ENCODE measurements around the gene PFKFB1. TPM values are rescaled to one million over a fixed set of nuclear protein-coding genes. Genes with fewer than 3 reads are reported as not detected.
A peak's percentile ranks its signal among the peaks of the same experiment; 100 is the strongest.

Gene PFKFB1
- polyA plus RNA-seq, 2 donors: 0.11 to 0.26 TPM

DNA sequence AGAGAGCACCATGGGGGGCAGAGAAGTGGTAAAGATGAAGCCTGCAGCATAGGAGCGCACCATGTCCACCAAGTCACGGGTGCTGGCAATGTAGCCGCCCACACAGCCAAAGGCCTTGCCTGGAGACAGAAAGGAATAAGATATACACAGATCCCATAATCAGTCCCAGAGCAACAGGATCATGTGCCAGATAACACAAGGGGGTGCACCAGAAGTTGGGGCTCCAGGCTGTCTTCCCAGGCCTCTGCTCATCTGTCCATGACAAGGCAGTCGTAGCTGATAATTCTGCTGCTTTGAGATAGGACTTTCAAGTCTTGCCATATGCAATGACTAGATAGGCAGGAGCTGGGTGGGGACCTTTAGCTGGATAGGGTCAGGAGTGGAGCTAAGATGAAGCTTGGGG, 20.9 kb upstream of the PFKFB1 start:
- peaks cover 0 to 6% of the 10 kb centered on the region in 2 donors for H3K27me3 ChIP-seq (ENCODE audit: control insufficient read depth in 1 of 2, insufficient read depth in 2 of 2, low read length in 2 of 2)
- H3K4me3 ChIP-seq (ENCODE audit: low read depth in 1 of 2, low read length in 2 of 2): no peak overlapping the region
- no peak overlapping the region for H3K27ac ChIP-seq (ENCODE audit: low read depth in 2 of 2, low read length in 1 of 2)
- no peaks in the 10 kb centered on the region for H3K36me3 ChIP-seq (ENCODE audit: control insufficient read depth in 2 of 2, insufficient read depth in 2 of 2, low read length in 1 of 2)
- peaks cover 0 to 3% of the 10 kb centered on the region in 2 donors for H3K9me3 ChIP-seq (ENCODE audit: control insufficient read depth in 2 of 2, insufficient read depth in 1 of 2, low read depth in 1 of 2, low read length in 1 of 2)
- no peaks in the 10 kb centered on the region for H3K4me1 ChIP-seq (ENCODE audit: control insufficient read depth in 2 of 2, insufficient read depth in 2 of 2, low read length in 1 of 2)
- 92 to 96% methylated on average over 4 of the region's 4 CpGs for WGBS, 2 donors

DNA sequence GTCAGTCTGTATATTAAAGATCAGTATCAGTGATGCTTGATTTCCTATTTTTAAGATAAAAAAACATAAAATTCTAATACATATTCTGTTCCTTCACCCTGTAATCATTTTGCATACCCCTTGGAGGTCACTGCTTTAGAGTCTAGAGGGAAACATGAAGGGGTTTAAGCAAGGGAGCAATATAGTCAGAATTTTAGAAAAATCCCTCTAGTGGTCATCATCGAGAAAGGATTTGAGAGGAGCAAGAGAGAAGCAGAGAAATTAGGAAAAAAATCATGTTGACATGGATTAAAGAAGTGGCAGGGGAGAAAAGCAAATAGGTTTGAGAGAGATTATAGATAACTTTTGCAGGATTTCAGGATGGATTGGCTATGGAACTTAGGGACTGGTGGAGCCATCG, 17.3 kb upstream of the PFKFB1 start:
- Histone ChIP-seq H3K9me3 (ENCODE audit: control insufficient read depth in 2 of 2, insufficient read depth in 1 of 2, low read depth in 1 of 2, low read length in 1 of 2) (peaks cover 0 to 3% of the 10 kb centered on the region in 2 donors), H3K36me3 (ENCODE audit: control insufficient read depth in 2 of 2, insufficient read depth in 2 of 2, low read length in 1 of 2) (no peaks in the 10 kb centered on the region), H3K4me1 (ENCODE audit: control insufficient read depth in 2 of 2, insufficient read depth in 2 of 2, low read length in 1 of 2) (peaks cover 3 to 10% of the 10 kb centered on the region in 2 donors), H3K4me3 (ENCODE audit: low read depth in 1 of 2, low read length in 2 of 2) (no peak overlapping the region), H3K27ac (ENCODE audit: low read depth in 2 of 2, low read length in 1 of 2) (no peak overlapping the region), H3K27me3 (ENCODE audit: control insufficient read depth in 1 of 2, insufficient read depth in 2 of 2, low read length in 2 of 2) (peaks cover 0 to 6% of the 10 kb centered on the region in 2 donors)
- WGBS, 2 donors: 32 to 53% methylated on average over 2 of the region's 2 CpGs

DNA sequence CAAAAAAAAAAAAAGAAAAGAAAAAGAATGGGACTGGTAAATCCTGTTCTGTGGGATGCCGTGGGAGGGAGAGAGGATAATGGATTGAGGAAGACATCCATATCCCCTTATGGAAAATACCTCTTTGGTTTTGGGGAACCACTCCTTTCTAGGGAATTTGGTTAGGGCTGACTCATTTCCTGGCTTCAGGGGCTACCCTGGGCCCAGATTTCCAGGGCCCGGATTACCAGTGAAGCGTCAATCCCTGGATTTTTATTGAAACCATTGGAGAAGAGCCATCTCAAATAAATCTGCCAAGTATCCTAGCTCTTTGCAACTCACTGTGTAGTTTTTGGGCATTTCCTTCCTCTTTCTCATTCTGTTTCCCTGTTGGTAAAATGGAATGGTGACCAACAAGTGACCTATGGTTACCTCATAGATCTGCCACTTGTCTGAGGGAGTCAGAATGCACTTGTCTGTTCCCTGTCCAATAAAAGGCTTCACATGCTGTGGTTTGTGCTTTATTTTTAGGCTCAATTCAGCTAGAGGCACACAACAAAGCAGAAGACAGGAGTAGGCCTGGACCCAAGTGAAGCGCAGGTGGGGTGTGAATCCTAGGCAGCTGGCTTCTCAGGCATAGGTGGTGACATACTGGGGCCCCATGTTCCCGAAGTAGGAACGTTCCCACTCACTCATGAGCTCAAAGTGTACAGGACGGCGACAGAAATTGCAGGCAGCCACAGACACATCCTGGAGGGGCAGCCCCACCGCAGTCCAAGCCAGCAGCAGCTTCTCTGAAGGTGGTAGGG, 14.8 kb upstream of the PFKFB1 start:
- H3K27ac ChIP-seq (ENCODE audit: low read depth in 2 of 2, low read length in 1 of 2): peak overlapping the region; percentile 39 to 57
- H3K36me3 ChIP-seq (ENCODE audit: control insufficient read depth in 2 of 2, insufficient read depth in 2 of 2, low read length in 1 of 2): peaks cover 0 to 5% of the 10 kb centered on the region in 2 donors
- peaks cover 3 to 10% of the 10 kb centered on the region in 2 donors for H3K4me1 ChIP-seq (ENCODE audit: control insufficient read depth in 2 of 2, insufficient read depth in 2 of 2, low read length in 1 of 2)
- no peak overlapping the region for H3K4me3 ChIP-seq (ENCODE audit: low read depth in 1 of 2, low read length in 2 of 2)
- H3K9me3 ChIP-seq (ENCODE audit: control insufficient read depth in 2 of 2, insufficient read depth in 1 of 2, low read depth in 1 of 2, low read length in 1 of 2): no peaks in the 10 kb centered on the region
- H3K27me3 ChIP-seq (ENCODE audit: control insufficient read depth in 1 of 2, insufficient read depth in 2 of 2, low read length in 2 of 2): no peaks in the 10 kb centered on the region
- 39 to 53% methylated on average over 9 of the region's 9 CpGs for WGBS, 2 donors

DNA sequence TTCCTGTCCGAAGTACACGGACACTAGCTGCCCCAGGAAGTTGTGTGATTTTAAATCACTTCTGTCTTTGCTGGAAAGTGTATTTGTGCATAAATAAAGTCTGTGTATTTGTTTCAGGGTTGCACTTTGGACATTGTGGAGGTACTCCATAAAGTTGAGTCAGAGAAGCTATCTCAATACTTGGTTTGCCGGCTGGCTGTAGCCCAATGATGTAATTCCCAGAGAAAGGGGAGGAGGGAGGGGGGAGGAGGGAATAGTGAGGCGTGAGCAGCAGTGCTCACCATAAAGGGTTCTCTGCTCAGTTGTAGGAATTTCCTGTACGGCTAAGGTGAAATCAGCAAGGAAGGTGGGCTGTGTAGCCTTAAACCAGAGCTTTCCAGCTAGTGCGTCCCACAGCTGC, 13.7 kb upstream of the PFKFB1 start:
- peak overlapping the region; percentile 73 to 82 for H3K27ac ChIP-seq (ENCODE audit: low read depth in 2 of 2, low read length in 1 of 2)
- H3K4me1 ChIP-seq (ENCODE audit: control insufficient read depth in 2 of 2, insufficient read depth in 2 of 2, low read length in 1 of 2): peaks cover 3 to 10% of the 10 kb centered on the region in 2 donors
- no peaks in the 10 kb centered on the region for H3K27me3 ChIP-seq (ENCODE audit: control insufficient read depth in 1 of 2, insufficient read depth in 2 of 2, low read length in 2 of 2)
- no peaks in the 10 kb centered on the region for H3K9me3 ChIP-seq (ENCODE audit: control insufficient read depth in 2 of 2, insufficient read depth in 1 of 2, low read depth in 1 of 2, low read length in 1 of 2)
- no peak overlapping the region for H3K4me3 ChIP-seq (ENCODE audit: low read depth in 1 of 2, low read length in 2 of 2)
- 54 to 63% methylated on average over 6 of the region's 6 CpGs for WGBS, 2 donors
- H3K36me3 ChIP-seq (ENCODE audit: control insufficient read depth in 2 of 2, insufficient read depth in 2 of 2, low read length in 1 of 2): peaks cover 0 to 5% of the 10 kb centered on the region in 2 donors

DNA sequence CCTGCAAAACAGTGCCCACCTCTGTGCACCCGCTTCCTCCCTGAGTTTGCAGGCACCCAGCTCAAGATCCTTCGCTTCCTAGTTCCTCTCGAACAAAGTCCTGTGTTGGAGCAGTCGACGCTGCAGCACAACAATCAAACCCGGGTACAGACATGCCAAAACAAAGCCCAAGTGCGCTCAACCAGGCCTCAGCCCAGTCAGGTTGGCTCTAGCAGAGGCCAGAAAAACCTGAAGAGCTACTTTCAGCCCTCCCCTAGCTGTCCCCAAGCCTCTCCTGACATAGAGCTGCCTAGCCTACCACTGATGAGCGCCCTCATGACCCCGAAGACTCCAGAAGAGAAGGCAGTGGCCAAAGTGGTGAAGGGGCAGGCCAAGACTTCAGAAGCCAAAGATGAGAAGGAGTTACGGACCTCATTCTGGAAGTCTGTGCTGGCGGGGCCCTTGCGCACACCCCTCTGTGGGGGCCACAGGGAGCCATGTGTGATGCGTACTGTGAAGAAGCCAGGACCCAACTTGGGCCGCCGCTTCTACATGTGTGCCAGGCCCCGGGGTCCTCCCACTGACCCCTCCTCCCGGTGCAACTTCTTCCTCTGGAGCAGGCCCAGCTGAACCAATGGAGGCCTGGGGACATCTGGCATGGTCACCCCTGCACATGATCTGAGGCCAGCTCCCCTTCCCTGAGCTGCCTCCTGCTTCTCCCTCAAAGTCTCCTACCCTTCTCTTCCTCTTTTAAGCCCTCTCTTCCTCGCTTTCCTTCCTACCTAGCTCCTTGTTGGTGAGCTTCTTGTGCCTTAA, 13.0 kb upstream of the PFKFB1 start:
- H3K9me3 ChIP-seq (ENCODE audit: control insufficient read depth in 2 of 2, insufficient read depth in 1 of 2, low read depth in 1 of 2, low read length in 1 of 2): no peaks in the 10 kb centered on the region
- WGBS, 2 donors: 75 to 78% methylated on average over 15 to 18 of the region's 18 CpGs
- peaks cover 0 to 5% of the 10 kb centered on the region in 2 donors for H3K36me3 ChIP-seq (ENCODE audit: control insufficient read depth in 2 of 2, insufficient read depth in 2 of 2, low read length in 1 of 2)
- H3K27me3 ChIP-seq (ENCODE audit: control insufficient read depth in 1 of 2, insufficient read depth in 2 of 2, low read length in 2 of 2): no peaks in the 10 kb centered on the region
- peak overlapping the region; percentile 67 to 76 for H3K27ac ChIP-seq (ENCODE audit: low read depth in 2 of 2, low read length in 1 of 2)
- no peak overlapping the region for H3K4me3 ChIP-seq (ENCODE audit: low read depth in 1 of 2, low read length in 2 of 2)
- peaks cover 3 to 10% of the 10 kb centered on the region in 2 donors for H3K4me1 ChIP-seq (ENCODE audit: control insufficient read depth in 2 of 2, insufficient read depth in 2 of 2, low read length in 1 of 2)

DNA sequence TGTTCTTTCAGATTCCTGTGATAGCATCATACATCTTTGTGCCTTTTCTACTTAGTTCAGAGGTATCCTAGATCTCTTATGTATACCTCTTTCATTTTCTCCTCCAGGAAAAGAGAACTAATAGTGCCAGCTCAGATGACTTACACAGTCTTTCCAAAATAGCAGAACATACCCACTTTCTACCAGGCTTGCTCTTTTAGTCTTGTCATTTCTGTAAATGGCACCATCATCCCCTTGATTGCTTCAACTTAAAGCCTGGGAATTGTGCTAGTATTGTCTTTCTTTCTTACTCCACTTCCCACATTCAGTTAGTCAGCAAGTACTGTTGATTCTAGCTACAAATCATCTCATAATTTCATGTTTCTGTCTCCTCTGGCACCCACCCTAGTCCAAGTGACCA, 11.3 kb upstream of the PFKFB1 start:
- Histone ChIP-seq H3K27me3 (ENCODE audit: control insufficient read depth in 1 of 2, insufficient read depth in 2 of 2, low read length in 2 of 2) (no peaks in the 10 kb centered on the region), H3K9me3 (ENCODE audit: control insufficient read depth in 2 of 2, insufficient read depth in 1 of 2, low read depth in 1 of 2, low read length in 1 of 2) (no peaks in the 10 kb centered on the region), H3K4me3 (ENCODE audit: low read depth in 1 of 2, low read length in 2 of 2) (no peak overlapping the region), H3K4me1 (ENCODE audit: control insufficient read depth in 2 of 2, insufficient read depth in 2 of 2, low read length in 1 of 2) (peaks cover 3 to 10% of the 10 kb centered on the region in 2 donors), H3K27ac (ENCODE audit: low read depth in 2 of 2, low read length in 1 of 2) (no peak overlapping the region), H3K36me3 (ENCODE audit: control insufficient read depth in 2 of 2, insufficient read depth in 2 of 2, low read length in 1 of 2) (peaks cover 0 to 5% of the 10 kb centered on the region in 2 donors)

DNA sequence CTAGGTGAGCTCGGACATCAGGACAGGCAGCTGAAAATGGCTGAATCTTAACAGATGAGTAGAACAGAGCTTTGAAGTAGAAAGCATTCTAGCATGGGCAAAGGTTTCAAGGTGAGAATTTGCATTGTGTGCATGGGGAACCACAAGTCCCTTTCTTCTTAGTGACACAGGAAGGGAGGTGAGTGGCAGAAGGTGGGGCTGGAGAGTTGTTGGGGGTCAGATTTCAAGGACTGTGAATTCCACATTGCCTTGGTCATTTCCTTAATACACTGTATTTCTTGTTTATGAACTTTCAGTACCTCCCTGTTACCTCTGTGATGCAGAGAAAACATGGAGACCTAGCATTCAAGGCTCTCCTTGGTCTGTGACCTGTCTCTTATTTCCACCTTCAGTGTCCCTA, 10.2 kb upstream of the PFKFB1 start:
- H3K36me3 ChIP-seq (ENCODE audit: control insufficient read depth in 2 of 2, insufficient read depth in 2 of 2, low read length in 1 of 2): peaks cover 0 to 5% of the 10 kb centered on the region in 2 donors
- WGBS, 2 donors: 86 to 96% methylated on average over 1 of the region's 1 CpG
- H3K27ac ChIP-seq (ENCODE audit: low read depth in 2 of 2, low read length in 1 of 2): no peak overlapping the region
- peaks cover 3 to 10% of the 10 kb centered on the region in 2 donors for H3K4me1 ChIP-seq (ENCODE audit: control insufficient read depth in 2 of 2, insufficient read depth in 2 of 2, low read length in 1 of 2)
- no peaks in the 10 kb centered on the region for H3K9me3 ChIP-seq (ENCODE audit: control insufficient read depth in 2 of 2, insufficient read depth in 1 of 2, low read depth in 1 of 2, low read length in 1 of 2)
- no peaks in the 10 kb centered on the region for H3K27me3 ChIP-seq (ENCODE audit: control insufficient read depth in 1 of 2, insufficient read depth in 2 of 2, low read length in 2 of 2)
- no peak overlapping the region for H3K4me3 ChIP-seq (ENCODE audit: low read depth in 1 of 2, low read length in 2 of 2)

DNA sequence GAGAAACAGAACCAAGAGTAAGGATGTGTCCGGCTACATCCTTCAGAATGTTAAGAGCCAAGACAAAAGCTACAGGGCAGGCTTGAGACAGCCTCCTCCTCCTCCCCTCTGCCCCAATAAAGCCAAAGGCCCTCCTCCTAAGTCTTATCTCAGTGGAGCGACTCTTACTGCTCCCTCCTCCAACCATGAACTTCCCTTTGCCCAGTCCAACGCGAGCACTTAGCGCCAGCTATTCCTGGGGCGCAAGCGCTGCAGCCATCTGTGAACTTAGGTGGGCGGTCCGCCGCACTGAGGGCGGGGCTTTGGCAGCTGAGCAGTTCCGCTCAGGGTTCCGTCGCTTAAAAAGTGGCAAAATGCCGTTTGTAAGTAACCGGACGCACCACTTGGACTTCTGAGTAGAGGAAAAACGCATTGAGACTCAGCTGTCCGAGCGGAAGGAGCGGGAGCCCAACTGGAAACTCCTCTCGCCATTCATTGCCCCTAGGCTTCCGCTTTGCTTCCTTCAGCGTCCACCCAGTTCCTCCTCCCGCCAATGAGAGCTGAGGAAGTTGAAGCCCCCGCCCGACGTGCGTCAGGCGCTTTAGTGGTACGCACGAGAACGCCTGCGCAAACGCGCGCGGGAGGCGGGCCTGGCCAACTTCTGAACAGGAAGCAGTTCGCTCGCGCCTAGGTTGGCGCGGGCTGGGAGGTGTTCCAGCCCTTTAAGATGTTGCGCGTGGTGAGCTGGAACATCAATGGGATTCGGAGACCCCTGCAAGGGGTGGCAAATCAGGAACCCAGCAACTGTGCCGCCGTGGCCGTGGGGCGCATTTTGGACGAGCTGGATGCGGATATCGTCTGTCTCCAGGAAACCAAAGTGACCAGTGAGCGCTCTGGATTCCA, 6.0 kb upstream of the PFKFB1 start, which contains the start of gene APEX2:
Gene APEX2, plus strand, starts transcription at position 647 of the 882 bp plus-strand sequence. Its CDS starts 60 bp downstream, at position 707.
- peaks cover 0 to 5% of the 10 kb centered on the region in 2 donors for H3K36me3 ChIP-seq (ENCODE audit: control insufficient read depth in 2 of 2, insufficient read depth in 2 of 2, low read length in 1 of 2)
- H3K27ac ChIP-seq (ENCODE audit: low read depth in 2 of 2, low read length in 1 of 2): peak within 1 kb of the TSS; percentile 93 to 96
- no peaks in the 10 kb centered on the region for H3K27me3 ChIP-seq (ENCODE audit: control insufficient read depth in 1 of 2, insufficient read depth in 2 of 2, low read length in 2 of 2)
- no peaks in the 10 kb centered on the region for H3K9me3 ChIP-seq (ENCODE audit: control insufficient read depth in 2 of 2, insufficient read depth in 1 of 2, low read depth in 1 of 2, low read length in 1 of 2)
- no peaks in the 10 kb centered on the region for H3K4me1 ChIP-seq (ENCODE audit: control insufficient read depth in 2 of 2, insufficient read depth in 2 of 2, low read length in 1 of 2)
- WGBS, 2 donors: 0 to 31% methylated on average over 55 of the region's 55 CpGs
- peak within 1 kb of the TSS; percentile 61 to 83 for H3K4me3 ChIP-seq (ENCODE audit: low read depth in 1 of 2, low read length in 2 of 2)

DNA sequence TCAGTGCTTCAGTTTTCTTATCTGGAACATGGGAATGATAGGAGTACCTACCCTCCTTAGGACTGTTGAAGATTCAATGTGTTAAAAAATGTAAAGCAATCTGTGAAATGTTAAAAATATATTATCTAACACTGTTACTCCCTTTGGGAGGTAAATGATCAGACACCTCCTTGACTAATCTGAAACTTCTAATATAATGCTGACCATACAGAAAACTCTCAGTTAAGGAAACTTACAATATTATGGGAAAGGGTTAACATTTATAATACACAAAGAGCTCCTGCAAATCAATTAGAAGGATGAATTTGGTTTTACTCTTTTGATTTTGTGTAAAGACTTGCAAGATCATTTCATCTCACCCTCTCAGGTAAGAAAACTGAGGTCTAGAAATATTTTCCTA, 1.6 kb upstream of the PFKFB1 start:
- Histone ChIP-seq H3K9me3 (ENCODE audit: control insufficient read depth in 2 of 2, insufficient read depth in 1 of 2, low read depth in 1 of 2, low read length in 1 of 2) (no peaks in the 10 kb centered on the region), H3K36me3 (ENCODE audit: control insufficient read depth in 2 of 2, insufficient read depth in 2 of 2, low read length in 1 of 2) (no peaks in the 10 kb centered on the region), H3K4me1 (ENCODE audit: control insufficient read depth in 2 of 2, insufficient read depth in 2 of 2, low read length in 1 of 2) (no peaks in the 10 kb centered on the region), H3K4me3 (ENCODE audit: low read depth in 1 of 2, low read length in 2 of 2) (no peak overlapping the region), H3K27ac (ENCODE audit: low read depth in 2 of 2, low read length in 1 of 2) (no peak overlapping the region), H3K27me3 (ENCODE audit: control insufficient read depth in 1 of 2, insufficient read depth in 2 of 2, low read length in 2 of 2) (peaks cover 0 to 3% of the 10 kb centered on the region in 2 donors)
